A204.1 (cell line): ENCODE results near the gene WNT10A.

Experiments used
- FAIRE-seq: peaks from 2 replicates; lab custom pipeline; 2012; peaks lifted over from hg19 to GRCh38; lab: Jason Lieb, UNC

WNT10A gene

DNA sequence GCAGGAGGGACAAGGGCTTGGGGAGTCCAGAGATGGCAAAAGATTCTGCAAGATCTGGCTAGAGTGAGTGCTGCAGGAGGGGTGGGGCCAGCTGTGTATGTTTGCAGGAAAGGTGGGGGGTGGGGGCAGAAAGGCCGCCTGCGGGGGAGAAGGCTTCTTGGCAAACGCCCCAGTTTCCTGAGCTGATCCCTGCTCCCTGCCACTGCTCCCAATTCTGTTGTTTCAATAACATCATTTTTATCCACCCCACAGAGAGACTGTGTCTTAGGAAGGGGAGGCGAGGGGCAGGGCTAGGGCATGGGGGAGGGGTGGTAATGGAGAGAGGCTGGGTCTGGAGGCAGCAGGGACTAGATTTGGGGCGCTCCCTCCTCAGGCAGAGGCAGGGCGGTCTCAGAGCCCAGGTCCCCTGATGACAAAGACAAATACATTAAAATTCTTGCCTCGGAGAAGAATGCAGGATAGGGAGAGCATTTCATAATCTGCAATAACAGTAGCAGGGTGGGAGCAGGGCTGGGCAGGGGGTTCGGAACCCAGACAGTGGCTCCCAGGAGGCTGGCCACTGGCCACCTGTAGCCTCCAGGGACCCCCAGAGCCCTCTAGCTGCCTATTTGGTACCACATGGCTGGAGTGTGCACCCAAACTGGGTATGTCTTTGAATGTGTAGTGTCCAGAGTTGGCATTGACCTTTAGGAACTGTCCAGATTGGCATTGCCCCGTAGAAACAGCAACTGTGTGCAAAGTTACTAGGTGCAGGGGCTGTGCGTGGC is 23.1 kb upstream of the WNT10A start:
- FAIRE-seq = no peak

DNA sequence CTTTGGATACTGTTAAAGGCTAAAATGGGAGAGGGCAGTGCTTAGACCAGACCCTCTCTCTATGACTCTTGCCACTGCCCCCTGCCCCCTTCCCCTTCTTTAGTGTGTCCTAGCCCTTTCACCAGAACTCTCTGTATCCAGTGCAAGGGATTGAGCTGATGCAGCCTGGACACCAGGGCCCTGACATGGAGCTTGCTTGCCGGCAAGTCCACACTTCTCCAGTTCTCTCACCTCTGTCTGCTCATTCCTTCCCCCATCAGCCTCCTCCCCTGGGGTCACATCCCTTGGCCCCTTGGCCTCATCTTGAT is 22.6 kb upstream of the WNT10A start:
- no peak for FAIRE-seq

DNA sequence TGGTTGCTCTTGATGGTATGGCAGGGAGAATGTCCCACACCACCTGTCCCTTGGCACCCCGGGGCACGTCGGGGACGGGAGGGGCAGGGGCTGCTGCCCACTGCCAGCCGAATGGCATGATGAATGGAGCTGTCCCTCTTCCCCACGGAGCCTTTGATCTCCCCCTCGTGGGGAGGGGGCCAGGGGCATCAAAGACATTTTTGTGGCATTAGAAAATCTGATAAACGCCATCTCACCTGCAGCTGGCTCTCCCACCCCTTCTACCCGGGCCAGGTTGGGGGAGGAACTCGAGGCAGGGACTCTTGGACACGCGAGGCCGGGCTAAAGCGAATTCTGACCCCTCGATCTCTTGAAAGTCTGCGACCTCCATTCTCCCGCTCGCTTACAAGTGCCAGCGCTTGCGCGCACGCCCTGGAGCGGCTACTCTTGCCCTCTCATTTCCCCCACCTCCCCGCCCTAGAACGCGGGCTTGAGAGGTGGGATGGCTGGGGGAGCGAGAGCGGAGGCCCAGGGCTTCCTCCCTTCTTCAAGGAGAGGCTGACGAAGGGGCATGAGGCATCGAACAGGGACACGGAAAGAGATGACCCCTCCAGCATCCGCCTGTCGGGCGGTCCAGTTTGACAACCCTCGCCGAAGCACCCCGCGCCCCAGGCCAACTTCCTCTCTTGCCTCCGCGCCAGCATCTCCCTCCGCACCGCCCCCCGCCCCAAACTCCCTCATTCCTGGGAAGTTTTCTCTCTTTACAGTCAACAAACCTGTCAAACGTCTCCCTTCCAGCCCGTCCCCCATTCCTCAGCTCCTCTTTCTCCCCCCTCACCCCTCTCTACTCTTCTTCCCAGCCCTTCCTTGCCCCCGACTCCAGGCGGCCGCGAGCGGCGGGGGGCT is 21.7 kb upstream of the WNT10A start:
- FAIRE-seq = no peak

DNA sequence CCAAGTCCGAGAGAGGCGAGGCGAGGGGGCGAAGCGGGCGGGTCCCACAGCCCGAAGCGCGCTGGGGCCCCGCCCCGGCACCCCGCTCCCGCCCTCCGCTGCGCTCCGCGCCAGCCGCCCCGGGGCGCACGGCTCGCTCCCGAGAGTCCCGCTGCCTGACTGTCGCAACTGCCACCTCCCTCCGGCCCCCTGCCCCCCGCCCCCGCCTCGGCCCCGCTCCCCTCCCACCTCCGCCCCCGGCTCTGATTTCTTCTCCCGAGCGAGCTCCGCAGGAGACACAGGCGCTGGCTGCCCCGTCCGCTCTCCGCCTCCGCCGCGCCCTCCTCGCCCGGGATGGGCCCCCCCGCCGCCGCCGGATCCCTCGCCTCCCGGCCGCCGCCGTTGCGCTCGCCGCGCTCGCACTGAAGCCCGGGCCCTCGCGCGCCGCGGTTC is 21.1 kb upstream of the WNT10A start, which contains the start of gene WNT6:
Gene WNT6 (plus strand): TSS at position 250 of the 432 bp plus-strand sequence. CDS start 233 bp downstream, outside the sequence.
- FAIRE-seq = no peak

DNA sequence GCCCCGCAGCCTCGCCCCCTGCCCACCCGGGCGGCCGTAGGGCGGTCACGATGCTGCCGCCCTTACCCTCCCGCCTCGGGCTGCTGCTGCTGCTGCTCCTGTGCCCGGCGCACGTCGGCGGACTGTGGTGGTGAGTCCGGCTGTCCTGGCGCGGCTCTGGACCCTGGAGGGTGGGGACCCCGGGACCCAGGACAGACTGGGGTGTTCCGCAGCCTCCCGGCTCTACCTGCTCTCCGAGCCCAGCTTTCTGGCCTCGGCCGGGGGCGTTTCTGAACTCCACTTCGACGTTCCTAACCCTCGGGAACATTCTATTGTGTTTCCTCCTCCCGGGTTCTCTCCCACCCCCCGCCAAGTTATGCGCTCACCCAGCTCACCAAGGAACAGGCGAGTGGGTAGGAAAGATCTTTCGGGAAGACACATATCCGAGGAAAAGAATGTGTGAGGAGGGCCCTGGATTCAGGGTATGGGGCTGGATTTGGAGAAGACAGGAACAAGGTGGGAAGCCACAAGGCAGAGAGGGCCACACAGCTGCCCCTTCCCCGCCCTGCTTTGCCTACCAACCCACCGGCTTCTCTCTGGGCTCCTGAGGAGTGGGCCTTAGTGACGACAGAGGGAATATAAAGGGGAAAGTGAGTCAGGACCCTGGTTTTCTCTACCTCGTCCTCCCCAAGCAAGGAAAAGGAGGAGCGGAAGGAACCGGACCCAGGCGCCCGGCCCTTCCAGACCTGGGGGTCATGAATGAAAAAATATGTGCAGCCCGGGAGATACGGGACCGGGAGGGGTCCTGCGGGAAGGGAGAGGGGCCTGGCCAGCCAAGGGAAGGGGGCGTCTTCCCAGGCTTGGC is 20.4 kb upstream of the WNT10A start:
- no peak for FAIRE-seq

DNA sequence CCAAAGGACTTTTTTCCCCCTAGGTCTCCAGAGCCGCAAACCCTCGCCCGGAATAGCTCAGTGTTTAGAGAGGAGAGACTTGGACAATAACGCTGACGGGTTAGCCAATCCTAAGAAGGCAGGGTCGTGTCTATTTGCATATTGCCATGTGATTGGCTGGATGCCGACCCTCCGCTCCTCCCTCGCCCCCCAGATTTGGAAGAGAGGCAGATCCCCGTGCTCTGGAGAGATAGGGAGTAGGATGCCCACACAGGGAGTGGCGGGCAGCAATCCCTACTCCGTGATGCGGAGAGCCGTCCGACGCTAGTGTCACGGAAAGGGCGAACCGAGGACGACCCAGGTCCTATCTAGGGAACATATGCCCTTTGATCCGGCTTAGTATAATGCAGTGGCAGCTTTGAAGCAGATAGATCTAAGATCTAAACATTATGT is 19.7 kb upstream of the WNT10A start:
- no peak for FAIRE-seq

DNA sequence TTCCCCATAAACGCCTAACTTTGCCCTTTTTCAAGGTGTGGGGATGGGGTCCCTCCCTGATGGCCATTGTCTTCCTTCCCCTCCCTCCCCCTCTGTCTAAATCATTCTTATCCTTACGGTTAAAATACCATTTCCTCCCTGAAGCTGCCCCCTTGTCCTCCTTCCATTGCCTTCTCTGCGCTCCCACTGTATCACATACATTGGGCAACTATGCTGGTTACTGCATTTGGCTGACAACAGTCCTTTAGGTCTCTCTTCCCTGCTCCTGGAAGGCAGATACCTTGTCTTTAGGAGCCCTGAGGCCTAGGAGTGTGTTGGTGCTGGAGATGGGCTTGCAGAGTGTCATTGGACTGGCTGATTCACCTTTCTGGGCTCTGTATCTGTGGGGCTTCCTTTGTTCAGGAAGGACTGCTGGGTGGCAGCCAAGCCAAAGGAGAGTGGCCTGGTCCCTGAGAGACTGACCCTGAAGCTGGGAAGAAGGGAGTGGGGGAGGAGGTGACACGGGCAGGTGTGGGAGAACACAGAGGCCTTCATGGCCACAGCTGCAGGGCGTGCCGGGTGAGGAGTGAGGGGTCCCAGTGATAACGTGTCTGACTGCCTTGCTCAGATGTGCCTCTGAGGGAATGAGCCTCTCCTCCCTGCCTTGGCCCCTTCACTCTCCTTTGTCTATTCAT is 18.9 kb upstream of the WNT10A start:
- FAIRE-seq = no peak

DNA sequence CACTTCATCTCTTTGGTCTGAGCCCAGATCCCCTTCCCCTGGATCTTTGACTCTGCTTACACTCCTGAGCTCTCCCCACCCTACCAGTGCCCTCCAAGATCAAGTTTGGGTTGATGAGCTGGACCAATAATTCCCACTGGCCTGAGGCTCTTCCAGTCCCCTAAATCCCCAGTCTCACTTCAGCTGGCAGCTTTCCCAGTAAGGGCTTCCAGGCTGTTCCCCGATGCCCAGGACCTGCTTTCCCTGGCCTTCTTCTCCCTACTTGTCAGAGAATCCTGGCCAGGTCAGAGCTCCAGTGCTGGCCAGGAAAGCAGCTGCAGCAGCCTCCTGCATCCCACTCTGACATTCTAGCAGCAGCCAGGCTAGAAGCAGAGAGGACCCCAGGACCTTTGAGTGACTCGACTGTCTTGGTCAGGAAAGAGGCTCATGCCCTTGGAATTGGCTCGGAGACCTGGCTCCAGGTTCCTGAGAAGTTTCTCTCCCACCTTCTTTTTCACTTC is 17.6 kb upstream of the WNT10A start:
- FAIRE-seq = no peak

DNA sequence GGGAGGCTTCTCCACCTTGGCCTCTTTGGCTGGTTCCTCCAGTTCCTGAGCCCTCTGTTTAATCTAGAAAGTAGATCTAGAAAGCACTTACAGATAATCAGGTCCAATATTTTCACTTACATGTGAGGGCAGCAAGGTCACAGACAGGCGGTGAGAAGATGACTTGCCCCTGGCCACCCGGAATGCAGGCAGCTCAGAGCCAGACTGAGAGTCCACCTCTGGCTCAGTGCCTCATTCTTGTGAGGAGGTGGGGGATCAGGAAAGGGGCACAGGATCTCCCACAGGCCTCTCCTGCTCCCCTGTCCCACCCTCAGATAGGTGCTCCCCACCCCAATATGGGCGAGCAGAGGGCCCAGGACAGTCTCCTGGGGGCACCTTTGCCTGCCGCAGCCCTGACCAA is 15.3 kb upstream of the WNT10A start:
- no peak for FAIRE-seq

DNA sequence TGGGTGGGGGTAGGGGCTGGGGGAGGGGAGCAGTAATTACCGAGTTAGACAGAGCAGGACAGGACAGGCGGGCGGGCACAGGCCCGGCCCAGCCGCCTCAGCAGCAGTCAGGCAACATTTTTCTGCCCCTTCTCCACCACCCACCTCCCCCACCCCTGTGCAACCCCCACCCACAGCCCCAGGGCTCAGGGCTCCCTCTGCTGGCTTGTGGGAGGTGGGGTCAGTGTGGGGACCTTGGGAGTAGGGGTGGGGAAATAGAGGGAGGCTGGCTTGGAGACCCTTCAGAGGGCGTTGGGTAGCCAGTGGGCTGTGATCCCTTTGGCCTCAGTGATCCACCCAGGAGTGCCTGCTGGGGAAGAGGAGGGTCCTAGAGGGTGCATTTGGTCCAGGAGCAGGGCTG is 14.7 kb upstream of the WNT10A start:
- FAIRE-seq = no peak

DNA sequence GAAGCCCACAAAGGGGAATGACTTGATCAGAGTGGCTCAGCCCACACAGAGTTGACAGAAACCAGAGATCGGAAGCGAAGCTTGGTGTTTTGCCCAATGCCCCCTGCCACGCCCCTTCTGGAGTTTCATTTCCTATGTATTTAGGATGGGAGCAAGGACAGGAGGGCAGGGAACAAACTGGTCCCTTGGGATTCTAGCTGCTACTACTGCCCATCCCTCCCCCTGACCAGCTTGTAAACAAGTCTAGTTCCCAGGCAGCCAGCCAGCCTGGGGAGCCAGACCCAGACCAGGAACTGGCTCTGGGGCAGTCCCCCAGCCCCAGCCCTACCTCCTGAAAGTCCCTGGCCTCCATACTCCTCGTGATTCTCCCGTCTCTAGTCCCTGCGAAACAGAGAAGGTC is 12.8 kb upstream of the WNT10A start:
- FAIRE-seq = no peak

DNA sequence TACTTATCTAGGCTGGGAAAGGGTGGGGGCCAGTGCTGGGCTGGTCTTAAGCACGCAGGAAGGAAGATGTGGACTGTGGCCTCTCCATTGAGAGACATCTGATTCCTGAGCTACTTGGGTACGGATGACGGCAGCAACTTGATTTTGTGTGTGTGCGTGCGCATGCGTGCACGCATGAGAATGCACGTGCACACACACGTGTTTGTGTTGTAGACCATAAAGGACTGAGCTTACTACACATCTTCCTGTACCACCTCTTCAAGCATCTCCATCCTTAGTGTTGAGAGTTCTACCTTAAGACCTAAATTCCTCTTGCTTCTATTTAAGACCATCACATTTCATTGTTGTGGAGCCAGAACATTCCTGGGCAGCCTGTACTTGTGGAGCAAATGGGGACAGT is 11.6 kb upstream of the WNT10A start:
- FAIRE-seq = no peak

DNA sequence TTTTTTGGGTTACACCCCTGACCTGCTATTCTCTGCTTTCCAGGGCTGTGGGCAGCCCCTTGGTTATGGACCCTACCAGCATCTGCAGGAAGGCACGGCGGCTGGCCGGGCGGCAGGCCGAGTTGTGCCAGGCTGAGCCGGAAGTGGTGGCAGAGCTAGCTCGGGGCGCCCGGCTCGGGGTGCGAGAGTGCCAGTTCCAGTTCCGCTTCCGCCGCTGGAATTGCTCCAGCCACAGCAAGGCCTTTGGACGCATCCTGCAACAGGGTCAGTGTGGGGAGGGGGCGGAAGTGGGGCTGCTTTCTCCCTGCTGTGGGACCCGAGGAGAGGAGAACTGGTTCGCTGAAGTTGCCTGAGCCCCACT is 9.7 kb upstream of the WNT10A start:
- FAIRE-seq = no peak

DNA sequence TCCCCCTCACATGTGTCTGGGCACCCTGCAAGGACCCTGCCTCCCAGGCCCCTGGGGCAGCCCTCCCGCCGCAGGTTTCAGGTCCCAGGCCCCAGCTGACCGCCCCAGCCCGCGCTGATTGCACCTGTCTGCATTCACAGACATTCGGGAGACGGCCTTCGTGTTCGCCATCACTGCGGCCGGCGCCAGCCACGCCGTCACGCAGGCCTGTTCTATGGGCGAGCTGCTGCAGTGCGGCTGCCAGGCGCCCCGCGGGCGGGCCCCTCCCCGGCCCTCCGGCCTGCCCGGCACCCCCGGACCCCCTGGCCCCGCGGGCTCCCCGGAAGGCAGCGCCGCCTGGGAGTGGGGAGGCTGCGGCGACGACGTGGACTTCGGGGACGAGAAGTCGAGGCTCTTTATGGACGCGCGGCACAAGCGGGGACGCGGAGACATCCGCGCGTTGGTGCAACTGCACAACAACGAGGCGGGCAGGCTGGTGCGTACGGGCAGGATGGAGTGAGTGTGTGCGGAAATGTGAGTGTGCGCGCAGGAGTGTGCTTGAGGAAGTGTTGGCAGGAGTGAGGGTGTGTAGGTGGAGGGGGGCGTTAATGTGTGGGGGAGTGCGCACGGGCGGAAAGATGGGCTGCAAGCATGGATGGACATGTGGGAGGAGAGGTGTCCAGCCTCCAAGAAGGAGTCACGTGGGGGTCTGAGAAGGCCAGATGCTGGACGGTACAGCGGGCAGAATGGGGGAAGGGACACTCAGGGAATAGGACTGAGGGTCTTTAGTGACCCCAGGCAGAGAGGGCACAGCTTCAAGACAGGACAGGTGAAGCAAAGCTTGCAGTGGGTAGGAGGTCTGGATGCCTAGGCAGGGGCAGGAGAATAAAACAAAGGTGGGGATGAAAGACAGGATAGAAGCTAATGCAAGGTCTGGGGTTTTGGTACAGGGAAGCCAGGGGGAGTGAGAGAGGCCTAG is 9.0 kb upstream of the WNT10A start:
- FAIRE-seq = no peak

DNA sequence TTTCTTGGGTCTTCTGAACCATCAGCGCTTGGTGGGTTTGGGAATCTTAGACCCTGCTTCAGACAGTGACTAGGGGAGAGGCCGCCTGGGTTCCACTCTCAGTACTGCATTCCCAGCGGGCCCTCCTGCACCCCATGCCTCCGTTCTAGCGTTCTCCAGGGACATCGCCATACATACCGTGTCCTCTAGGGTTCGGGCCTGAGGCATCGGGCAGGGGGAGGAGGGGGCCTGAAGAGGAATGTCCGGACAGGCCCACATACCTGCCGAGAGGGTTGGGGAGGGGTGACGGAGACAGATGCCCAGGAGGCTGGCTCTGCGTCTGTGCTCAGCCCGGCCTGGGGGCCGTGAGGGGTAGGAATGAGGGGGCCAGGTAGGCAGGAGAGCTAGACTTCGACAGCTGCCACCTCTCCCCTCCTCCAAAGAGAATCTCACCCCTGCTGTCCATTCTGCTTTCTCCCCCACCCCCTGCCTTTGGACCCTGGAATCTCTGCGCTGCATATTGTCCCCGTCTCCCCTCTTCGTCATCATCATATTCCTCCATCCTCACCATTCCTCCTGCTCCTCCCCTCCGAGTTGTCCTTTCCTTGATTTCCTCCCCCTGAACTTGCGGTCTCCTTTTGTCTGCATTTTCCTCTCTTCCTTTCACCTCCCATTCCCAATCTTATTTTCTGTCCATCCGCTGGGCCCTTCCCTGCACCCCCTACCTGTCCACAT is 7.8 kb upstream of the WNT10A start:
- no peak for FAIRE-seq

DNA sequence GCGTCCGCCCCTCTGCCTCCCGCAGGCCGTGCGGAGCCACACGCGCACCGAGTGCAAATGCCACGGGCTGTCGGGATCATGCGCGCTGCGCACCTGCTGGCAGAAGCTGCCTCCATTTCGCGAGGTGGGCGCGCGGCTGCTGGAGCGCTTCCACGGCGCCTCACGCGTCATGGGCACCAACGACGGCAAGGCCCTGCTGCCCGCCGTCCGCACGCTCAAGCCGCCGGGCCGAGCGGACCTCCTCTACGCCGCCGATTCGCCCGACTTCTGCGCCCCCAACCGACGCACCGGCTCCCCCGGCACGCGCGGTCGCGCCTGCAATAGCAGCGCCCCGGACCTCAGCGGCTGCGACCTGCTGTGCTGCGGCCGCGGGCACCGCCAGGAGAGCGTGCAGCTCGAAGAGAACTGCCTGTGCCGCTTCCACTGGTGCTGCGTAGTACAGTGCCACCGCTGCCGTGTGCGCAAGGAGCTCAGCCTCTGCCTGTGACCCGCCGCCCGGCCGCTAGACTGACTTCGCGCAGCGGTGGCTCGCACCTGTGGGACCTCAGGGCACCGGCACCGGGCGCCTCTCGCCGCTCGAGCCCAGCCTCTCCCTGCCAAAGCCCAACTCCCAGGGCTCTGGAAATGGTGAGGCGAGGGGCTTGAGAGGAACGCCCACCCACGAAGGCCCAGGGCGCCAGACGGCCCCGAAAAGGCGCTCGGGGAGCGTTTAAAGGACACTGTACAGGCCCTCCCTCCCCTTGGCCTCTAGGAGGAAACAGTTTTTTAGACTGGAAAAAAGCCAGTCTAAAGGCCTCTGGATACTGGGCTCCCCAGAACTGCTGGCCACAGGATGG is 7.1 kb upstream of the WNT10A start:
- no peak for FAIRE-seq

DNA sequence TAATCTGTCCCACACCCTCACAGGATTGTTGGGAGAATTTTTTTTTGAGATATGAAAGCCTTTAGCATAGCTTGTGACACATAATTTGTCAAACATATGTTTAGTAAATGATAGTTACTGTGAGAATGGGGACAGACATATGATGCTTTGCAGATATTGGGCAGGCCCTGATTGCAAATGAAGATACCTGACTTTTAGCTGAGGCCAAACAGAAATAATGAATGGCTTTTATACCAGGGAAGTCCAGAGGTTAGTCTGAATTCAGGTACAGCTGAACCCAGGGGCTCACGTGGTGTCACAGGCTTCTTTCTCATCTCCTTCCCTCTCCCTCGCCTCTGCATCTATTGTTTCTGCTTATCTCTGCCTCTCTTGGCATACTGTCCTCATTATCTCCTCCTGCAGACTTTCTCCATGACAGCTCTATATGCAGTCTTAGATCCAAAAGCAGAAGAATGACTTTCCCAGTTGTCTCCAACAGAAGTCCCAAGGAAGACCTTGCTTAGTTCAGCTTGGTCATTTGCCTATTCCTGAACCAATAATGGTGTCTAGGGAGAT is 4.9 kb upstream of the WNT10A start:
- no peak for FAIRE-seq

DNA sequence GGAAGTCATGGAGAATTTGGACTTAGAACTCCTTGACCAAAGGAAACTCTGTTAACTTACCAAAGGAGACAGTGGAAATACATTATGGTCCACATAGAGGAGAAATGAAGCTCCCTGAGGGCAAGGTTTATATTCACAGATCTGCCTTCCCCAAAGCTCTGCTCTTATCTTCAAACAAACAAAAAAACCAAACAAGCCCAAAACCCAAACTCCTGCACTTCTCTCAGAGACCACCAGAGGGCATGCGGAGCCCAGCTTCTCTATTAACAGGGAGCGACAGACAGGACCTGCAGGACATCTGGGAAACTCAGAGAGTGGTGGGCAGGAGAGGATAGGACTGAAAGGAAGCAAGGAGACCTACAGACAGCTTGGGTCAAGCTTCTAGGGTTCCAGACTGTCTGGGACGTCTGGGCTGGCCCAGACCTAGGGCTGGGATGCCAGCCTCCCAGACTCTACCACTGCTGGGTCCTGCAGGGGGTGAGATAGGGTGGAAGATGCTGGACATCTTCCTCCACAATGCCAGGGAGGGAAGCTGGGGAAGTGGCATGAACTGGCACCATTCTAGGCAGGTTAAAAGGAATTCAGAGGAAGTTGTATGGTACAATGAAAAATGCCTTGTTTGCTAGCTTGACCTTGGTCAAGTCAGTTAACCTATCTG is 4.0 kb upstream of the WNT10A start:
- no peak for FAIRE-seq
